MV-4-11 (cell line): ENCODE data around the gene MCOLN2.
"Not testable (repeated sequence)": the region's sequence is repeated elsewhere in the genome, so short reads cannot be mapped to it uniquely, and the experiment has no call there.

Experiments used
- DNase-seq: peaks from one replicate; lab custom pipeline; 2025; lab: John Stamatoyannopoulos, UW

The MCOLN2 gene

DNA sequence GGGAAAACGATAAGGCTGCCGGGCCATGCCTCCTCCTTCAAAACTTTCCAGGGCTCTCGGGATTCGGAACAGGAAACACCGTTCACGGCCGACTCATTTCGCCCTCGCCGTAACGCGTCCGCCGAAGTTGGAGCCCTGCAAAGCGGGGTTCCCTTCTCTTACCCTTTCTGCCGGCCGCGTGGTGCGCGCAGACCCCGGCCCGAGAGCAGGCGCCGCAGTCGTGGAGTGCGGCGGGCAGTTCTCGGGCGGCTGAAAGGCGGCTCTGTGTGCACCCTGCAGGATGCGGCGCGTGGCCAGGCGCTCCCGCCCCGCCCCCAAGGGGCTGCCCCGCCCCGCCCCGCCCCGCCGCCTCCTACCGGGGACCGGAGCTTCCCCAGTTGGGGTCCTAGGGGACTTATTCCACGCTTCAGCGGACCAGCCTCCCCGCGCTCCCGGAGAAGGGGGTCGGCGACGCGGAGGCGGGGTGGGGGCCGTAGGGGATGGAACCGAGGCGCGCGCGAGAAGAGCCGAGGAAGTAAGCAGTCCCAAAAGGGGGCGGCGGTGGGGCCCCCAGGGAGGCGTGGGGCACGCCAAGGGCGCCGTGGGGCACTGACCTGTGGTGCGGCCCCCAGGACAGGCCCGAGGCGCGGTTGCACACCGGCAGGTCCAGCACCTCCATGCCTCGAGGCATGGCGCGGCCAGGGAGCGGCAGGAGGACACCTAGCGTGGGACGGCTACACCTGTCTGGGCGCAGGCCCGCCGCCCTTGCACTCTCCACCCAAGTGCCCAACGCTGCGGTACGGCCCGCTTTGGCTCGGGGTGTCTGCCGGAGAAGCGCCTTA lies at the start of gene MCOLN2:
MCOLN2 (minus strand) TSS at position 268 of the 821 bp plus-strand sequence; CDS start at position 27, 241 bp downstream.
- DNase-seq: no peak

DNA sequence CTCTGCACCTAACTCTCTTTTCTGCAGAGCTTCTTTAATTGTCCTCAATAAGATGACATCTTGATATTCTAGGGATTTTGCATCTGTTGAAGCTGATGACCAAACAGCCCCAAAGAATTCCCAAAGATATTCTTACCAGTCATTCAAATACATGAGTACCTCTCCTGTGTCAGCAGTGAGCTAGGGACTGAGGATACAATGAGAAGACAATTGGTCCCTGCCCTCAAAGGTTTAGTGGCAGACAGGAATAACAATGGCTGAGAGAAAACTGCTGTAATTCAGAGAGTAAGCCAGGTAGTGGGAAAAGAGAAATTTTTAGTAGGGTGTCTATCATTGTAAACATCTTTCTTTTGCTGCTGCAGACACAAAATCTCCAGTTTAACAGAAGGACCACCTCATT lies 45.5 kb upstream of the MCOLN2 start:
- no peak for DNase-seq

DNA sequence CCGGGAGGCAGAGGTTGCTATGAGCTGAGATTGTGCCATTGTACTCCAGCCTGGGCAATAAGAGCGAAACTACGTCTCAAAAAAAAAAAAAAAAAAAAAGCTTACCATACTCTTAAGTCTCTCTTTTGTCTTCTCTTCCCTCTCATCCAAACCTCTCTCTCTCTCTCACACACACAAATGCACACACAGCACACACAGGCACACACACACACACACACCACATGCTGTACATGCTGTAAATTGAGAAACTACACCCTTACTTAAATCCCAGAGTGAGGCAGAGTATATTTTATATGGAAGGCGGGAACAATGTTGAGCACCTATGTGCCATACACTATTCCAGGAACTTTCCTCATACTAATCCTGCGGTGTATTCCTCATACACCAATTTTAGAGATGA lies 44.9 kb upstream of the MCOLN2 start:
- no peak for DNase-seq

DNA sequence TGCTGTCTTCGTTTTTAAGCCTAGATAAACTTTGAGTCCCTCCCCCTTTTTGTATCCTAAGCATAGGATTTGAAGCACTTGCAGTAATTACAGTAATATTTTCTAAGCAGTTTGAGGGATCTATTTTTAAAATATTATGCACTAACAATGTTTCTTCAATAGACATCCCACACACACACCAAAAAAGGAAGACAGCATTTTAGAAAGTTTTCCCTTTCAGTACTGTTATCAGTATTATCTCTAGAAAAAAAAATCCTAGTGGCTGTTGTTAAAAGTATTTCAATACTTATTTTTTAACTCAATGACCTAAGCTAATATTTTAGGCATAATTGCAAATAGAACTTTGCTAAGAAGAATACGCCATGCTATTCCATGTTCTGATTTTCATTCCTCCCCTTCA lies 36.3 kb upstream of the MCOLN2 start:
- DNase-seq: no peak

DNA sequence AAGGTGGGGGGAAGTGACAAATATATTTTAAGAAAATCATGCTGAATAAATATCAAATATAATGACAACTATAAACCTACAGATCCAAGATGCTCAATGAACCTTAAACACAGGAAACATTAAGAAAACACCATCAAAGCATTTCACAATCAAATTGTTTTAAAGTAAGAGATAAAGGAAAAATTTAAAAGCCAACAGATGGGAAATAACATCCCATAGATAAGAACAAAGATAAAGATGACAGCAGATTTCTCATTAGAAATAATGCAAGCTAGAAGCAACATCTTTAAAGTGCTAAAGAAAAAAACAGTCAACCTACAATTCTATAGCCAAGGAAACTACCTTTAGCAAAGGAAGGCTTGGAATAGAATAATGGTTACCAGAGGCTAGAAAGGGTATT lies 33.6 kb upstream of the MCOLN2 start:
- DNase-seq: no peak

DNA sequence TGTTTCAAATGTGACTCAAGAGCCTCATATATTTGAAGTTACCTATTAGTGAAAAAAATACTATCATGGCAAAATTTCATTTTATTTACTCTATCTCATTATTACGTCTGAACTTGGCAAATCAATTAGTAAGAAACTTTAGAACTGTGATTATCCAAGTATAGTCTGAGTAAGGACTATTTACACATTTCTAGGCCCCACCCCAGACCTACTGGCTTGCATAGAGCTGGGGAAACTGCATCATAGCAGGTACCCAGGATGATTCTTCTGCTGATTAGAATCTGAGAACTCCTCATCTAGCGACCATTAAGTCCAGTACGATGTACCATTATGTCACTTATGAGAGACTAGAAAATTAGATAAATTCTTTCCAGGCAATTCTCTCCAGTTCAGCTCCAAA lies 31.2 kb upstream of the MCOLN2 start:
- no peak for DNase-seq

DNA sequence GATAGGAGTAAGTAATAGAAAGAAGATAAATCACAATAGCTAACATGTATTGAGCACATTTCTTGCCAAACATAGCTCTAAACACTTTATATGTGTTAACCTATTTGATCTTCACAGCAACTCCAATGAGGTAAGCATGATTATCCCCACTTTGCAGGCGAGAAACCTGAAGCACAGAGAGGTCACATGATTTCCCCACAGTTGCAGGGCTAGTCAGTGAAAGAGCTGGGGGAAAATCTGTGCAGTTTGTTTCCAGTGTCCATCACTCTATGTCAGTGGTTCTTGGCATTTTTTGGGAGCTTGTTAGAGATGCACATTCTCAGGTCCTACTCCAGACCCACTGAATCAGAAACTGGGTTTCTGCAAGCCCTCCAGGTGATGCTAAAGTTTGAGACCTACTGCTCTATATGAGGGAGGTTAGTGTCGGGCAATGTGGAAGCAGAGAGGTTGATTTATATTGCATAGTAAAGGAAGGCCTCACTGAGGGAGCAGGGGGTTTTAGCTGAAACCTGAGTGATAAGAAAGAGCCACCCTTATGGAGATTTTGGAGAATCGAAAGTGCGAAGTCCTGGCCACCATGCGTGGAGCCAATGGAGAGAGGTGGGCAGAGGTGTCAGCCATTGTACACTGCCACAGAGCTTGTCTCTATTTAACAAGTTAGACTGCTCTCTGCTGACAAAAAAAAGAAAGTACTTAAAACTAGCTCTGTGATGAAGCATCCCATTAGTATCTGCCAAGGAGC lies 30.5 kb upstream of the MCOLN2 start:
- DNase-seq: peak; percentile 42

GRCh38 chr1:85025940-85026339 lies 29.0 kb upstream of the MCOLN2 start:
- no peak for DNase-seq

GRCh38 chr1:85024736-85025135 lies 27.8 kb upstream of the MCOLN2 start:
- DNase-seq: no peak

GRCh38 chr1:85022700-85023099 lies 25.8 kb upstream of the MCOLN2 start:
- no peak for DNase-seq

GRCh38 chr1:85019994-85020393 lies 23.1 kb upstream of the MCOLN2 start:
- DNase-seq: no peak

DNA sequence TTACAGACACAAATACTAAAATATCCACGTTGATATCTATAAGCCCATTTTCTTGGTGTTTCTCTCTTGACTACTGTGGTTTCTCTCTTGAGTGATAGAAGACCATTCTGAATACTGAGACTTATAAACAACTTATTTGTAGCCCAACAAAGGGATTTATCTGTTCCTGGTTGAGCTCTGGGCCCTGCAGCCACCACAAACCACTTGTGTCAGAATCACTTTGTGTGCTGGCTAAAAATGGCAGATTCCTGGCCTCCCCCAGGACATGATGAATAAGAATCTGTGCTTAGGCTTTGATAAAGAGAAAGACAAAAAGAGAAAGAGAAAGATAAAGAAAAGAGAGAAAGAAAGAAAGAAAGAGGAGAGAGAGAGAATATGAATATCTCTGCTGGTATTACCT lies 18.9 kb upstream of the MCOLN2 start:
- no peak for DNase-seq

DNA sequence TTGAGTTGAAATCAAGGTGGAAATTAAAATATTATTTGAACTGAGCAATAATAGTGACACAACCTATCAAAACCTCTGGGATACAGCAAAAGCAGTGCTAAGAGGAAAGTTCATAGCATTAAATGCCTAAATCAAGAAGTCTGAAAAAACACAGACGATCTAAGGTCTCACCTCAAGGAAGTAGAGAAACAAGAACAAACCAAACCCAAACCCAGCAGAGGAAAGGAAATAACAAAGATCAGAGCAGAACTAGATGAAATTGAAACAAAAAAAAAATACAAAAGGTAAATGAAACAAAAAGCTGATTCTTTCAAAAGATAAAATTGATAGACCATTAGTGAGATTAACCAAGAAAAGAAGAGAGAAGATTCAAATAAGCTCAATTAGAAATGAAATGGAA lies 8.7 kb upstream of the MCOLN2 start:
- DNase-seq: not testable (repeated sequence)

DNA sequence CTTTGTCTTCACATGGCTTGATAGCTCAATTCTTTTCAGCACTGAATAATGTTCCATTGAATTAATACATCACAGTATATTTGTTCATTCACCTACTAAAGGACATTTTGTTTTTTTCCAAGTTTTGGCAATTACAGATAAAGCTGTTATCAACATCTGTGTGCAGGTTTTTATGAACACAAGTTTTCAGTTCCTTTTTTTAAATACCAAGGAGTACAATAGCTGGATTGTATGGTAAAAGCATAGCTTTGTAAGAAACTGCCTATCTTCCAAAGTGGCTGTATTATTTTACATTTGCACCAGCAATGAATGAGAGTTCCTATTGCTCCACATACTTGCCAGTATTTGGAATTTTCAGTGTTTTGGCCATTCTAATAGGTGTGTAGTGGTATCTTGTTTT lies 4.8 kb upstream of the MCOLN2 start:
- peak; percentile 23 for DNase-seq

DNA sequence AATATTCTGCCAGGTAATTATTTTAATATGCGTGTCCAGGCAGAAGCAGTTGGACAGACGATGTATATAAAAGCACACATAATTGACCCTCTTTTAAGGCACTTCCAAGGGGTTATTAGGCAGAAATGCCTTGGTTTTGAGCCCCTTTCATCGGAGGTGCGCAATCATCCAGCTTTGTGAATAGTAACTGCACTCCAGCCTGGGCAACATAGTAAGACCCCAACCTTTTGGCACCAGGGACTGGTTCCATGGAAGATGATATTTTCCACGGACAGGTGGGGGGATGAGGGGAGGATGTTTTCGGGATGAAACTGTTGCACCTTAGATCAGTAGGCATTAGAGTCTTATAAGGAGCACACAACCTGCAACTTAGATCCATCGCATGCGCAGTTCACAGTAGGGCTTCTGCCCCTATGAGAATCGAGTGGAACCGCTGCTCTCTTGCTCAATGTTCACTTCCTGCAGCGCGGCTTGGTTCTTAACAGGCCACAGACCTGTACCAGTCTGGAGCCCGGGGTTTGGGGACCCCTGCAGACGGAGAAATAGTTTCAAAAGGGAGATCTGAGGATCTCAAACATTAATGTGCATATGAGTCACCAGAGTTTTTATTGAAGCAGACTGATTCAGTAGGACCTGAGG lies 1.8 kb upstream of the MCOLN2 start:
- peak; percentile 85 for DNase-seq

- DNase-seq: no peak
These were observed 1.0 kb upstream of the MCOLN2 start for GRCh38 chr1:84997667-84998600.

GRCh38 chr1:84995484-84996334 lies 1.2 kb downstream of the MCOLN2 start:
- DNase-seq: peak; percentile 80

- peak; percentile 70 for DNase-seq
These were observed 5.6 kb downstream of the MCOLN2 start for GRCh38 chr1:84991097-84991920.

DNA sequence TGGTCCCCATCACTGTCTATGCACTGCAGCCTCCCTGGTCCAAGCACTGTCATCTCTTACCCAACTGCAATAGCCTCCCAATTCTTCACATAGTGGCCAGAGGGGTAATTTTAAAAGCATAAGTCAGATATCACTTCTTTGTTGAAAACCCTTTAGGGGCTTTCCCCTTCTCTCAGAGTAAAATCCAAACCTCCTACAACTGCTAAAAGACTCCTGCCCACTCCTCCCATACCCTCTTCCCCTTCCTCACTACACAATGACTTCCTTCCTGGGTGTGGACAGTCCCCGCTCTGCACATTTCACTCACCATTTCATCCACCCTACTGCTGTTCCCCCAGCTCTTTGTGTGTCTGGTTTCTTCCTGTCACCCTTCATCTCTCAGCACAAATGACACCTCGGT lies 8.3 kb downstream of the MCOLN2 start:
- no peak for DNase-seq

DNA sequence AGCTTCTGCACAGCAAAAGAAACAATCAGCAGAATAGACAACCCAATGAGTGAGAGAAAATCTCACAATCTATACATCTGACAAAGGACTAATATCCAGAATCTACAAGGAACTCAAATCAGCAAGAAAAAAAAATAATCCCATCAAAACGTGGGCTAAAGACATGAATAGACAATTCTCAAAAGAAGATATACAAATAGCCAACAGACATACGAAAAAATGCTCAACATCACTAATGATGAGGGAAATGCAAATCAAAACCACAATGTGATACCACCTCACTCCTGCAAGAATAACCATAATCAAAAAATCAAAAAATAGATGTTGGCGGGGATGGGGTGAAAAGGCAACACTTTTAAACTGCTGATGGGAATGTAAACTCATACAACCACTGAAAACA lies 10.4 kb downstream of the MCOLN2 start:
- not testable (repeated sequence) for DNase-seq
